Measurements from ENCODE around the gene OR5H15.

- TF ChIP-seq SMC3 (IDR thresholded peaks at IDR 0.05; ENCODE audit: borderline replicate concordance, low read length) (no peak), EZH2 (IDR thresholded peaks at IDR 0.05; ENCODE audit: borderline replicate concordance, control insufficient read depth, low read depth, low read length) (no peak), CTCF (IDR thresholded peaks at IDR 0.05 in 2 of 3, conservative IDR thresholded peaks at IDR 0.05 in 1 of 3; ENCODE audit: control insufficient read depth in 2 of 3, extremely low read depth in 1 of 3, insufficient read depth in 1 of 3, low read depth in 3 of 3, low read length in 3 of 3) (no peak), ZBTB4 (CRISPR knock-in tag; IDR thresholded peaks at IDR 0.05) (no peak), CBX3 (IDR thresholded peaks at IDR 0.05; ENCODE audit: borderline replicate concordance, low read depth) (no peak), CHD4 (IDR thresholded peaks at IDR 0.05) (no peak), ZNF24 (IDR thresholded peaks at IDR 0.05) (no peak), POLR2A (IDR thresholded peaks at IDR 0.05; ENCODE audit: low read depth, low read length) (no peak), ZNF274 (IDR thresholded peaks at IDR 0.05; ENCODE audit: insufficient read depth, insufficient read length) (no peak), RAD21 (IDR thresholded peaks at IDR 0.05; ENCODE audit: insufficient read depth, low read depth, low read length) (no peak), FOS (IDR thresholded peaks at IDR 0.05; ENCODE audit: borderline replicate concordance, extremely low read depth, insufficient read length) (no peak)
Observed at GRCh38 chr3:98130421-98130820, 36.1 kb upstream of the OR5H15 start, which contains the start of gene OR5H1.
